Bladder microvascular endothelial cell (primary cell): ENCODE measurements around the gene SH2D6. TPM values are rescaled to one million over a fixed set of nuclear protein-coding genes. Genes with fewer than 3 reads are reported as not detected.

ENCODE experiments used
- total RNA-seq: library from RNA; depleted of rRNA; stranded (reverse); fragments of >200 nt; gene quantifications from 2 replicates; pipeline ENCODE4 v1.2.3, GENCODE V29; 2014

Gene SH2D6
- 0.16 and 0.19 TPM in 2 replicates for total RNA-seq

GRCh38 chr2:85418132-85419008 is at the start of gene SH2D6:
Gene SH2D6 (plus strand): TSS chr2:85418714. CDS start chr2:85429466, 10,752 bp downstream.

GRCh38 chr2:85409845-85410583 is 8.5 kb upstream of the SH2D6 start, which contains the start of gene CAPG:
Gene CAPG (minus strand): TSS chr2:85410366. CDS start chr2:85402145, 8,221 bp downstream.

Other genes starting within 250 kb of the SH2D6 start
- 60.1 and 127 TPM in 2 replicates for gene TGOLN2, start 90.7 kb upstream of the SH2D6 start, total RNA-seq
- gene RETSAT, start 64.2 kb upstream of the SH2D6 start, total RNA-seq, result 51.2 and 74.9 TPM in 2 replicates
- gene ELMOD3, start 63.9 kb upstream of the SH2D6 start, total RNA-seq, result 9.7 and 16.4 TPM in 2 replicates
- gene CAPG, start 8.3 kb upstream of the SH2D6 start, total RNA-seq, result 28.0 and 102 TPM in 2 replicates
- gene MAT2A, start 120.5 kb downstream of the SH2D6 start, total RNA-seq, result 37.7 and 139 TPM in 2 replicates
- gene GGCX, start 142.8 kb downstream of the SH2D6 start, total RNA-seq, result 21.2 and 57.1 TPM in 2 replicates
- 6.2 and 10.1 TPM in 2 replicates for gene VAMP8, start 158.9 kb downstream of the SH2D6 start, total RNA-seq
- 85.5 and 129 TPM in 2 replicates for gene VAMP5, start 165.7 kb downstream of the SH2D6 start, total RNA-seq
- gene RNF181, start 177.0 kb downstream of the SH2D6 start, total RNA-seq, result 174 and 204 TPM in 2 replicates
- 2.4 and 9.8 TPM in 2 replicates for gene TMEM150A, start 184.0 kb downstream of the SH2D6 start, total RNA-seq
- gene C2orf68, start 193.4 kb downstream of the SH2D6 start, total RNA-seq, result 14.2 and 17.4 TPM in 2 replicates
- 32.4 and 38.7 TPM in 2 replicates for gene USP39, start 197.5 kb downstream of the SH2D6 start, total RNA-seq
- not detected in 2 replicates for gene SFTPB, start 249.5 kb downstream of the SH2D6 start, total RNA-seq